Peyer's patch (tissue), 4 donors: Measurements from ENCODE around the gene H6PD. TPM values are rescaled to one million over a fixed set of nuclear protein-coding genes. Genes with fewer than 3 reads are reported as not detected.

Source experiments
- DNase-seq, 3 donors: peaks; one replicate each; pipeline ENCODE4 v3.0.0-alpha.2; 2017 to 2019
- H3K27ac ChIP-seq, 4 donors: fragments of 200-600 bp; sonication (generic); one replicate each; pipeline ENCODE4 v1.5.1; 2016 to 2019
- H3K27me3 ChIP-seq, 2 donors: fragments of 200-600 bp; sonication (generic); one replicate each; pipeline ENCODE4 v1.5.1; 2019
- H3K36me3 ChIP-seq, 3 donors: fragments of 200-600 bp; sonication (generic); one replicate each; pipeline ENCODE4 v1.5.1; 2016 to 2019
- H3K4me1 ChIP-seq, 4 donors: fragments of 200-600 bp; sonication (generic); one replicate each; pipeline ENCODE4 v1.5.1; 2016 to 2019
- H3K4me3 ChIP-seq, 4 donors: fragments of 200-600 bp; sonication (generic); 1 replicate in 3 of 4; 2 replicates in 1 of 4; pipeline ENCODE4 v1.5.1; 2016 to 2019; ENCODE audit warnings: mild to moderate bottlenecking in 1 of 4
- H3K9me3 ChIP-seq, 4 donors: fragments of 200-600 bp; sonication (generic); one replicate each; pipeline ENCODE4 v1.5.1; 2016 to 2019; ENCODE audit warnings: mild to moderate bottlenecking in 1 of 4
- CTCF ChIP-seq, 6 experiments: fragments of 450-650 bp in 4 of 6; fragments of 200-600 bp in 2 of 6; sonication (generic) in 1 of 6; IDR thresholded peaks; one replicate each; pipeline ENCODE4 v1.5.1; 2017 to 2019; ENCODE audit warnings: antibody characterized with exemption in 6 of 6, mild to moderate bottlenecking in 3 of 6, moderate library complexity in 1 of 6
- POLR2A ChIP-seq, 2 donors: fragments of 450-650 bp; IDR thresholded peaks; one replicate each; pipeline ENCODE4 v1.5.1; 2017; ENCODE audit warnings: antibody characterized with exemption in 2 of 2, mild to moderate bottlenecking in 2 of 2, moderate library complexity in 2 of 2
- total RNA-seq, 4 donors: library from RNA; depleted of rRNA; stranded (reverse); fragments of >200 nt; gene quantifications; one replicate each; pipeline ENCODE4 v1.1.0, GENCODE V29; 2016

H6PD gene
- total RNA-seq, 4 donors from 2014 or later = 23.1 to 72.9 (median 37.2) TPM

GRCh38 chr1:9250411-9251381 lies 16.1 kb downstream of the H6PD start:
- Histone ChIP-seq H3K27ac (peak overlapping the region; percentile 19 to 85 (median 61)), H3K36me3 (peaks cover 0 to 14% (median 0%) of the 10 kb centered on the region in 3 donors), H3K27me3 (no peaks in the 10 kb centered on the region), H3K9me3 (no peaks in the 10 kb centered on the region), H3K4me1 (peaks cover 0 to 61% (median 5%) of the 10 kb centered on the region in 4 donors), H3K4me3 (peak overlapping the region in 2 of 4 donors; percentile 28 to 30)
- TF ChIP-seq CTCF (IDR thresholded peaks at IDR 0.05) (no peak), POLR2A (IDR thresholded peaks at IDR 0.05) (peak in 1 of 2 donors; percentile 62)
- DNase-seq = peak in 2 of 3 donors; percentile 75 to 77

DNA sequence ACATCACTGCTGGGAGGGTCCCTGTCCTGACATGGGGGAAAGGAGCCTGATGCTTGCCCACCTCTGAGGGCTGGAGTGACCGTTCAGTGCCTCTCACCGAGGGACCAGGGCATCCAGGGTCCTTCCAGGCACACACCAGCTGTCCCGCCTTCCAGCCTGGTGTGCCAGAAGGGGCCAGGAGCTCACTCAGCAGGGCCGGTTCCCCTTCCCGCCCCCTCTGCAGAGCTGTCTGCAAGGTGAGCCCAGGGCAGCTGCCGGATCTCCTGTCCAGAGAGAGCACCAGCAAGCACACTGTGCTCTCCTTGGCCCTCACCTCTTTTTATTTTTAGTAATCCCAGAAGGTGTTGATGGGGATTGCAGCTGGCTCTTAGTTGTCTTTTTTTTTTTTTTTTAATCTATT lies 16.9 kb downstream of the H6PD start:
- Histone ChIP-seq H3K4me1 (peaks cover 0 to 61% (median 5%) of the 10 kb centered on the region in 4 donors), H3K27ac (peak overlapping the region in 3 of 4 donors; percentile 43 to 85 (median 79)), H3K9me3 (no peaks in the 10 kb centered on the region), H3K27me3 (no peaks in the 10 kb centered on the region), H3K36me3 (peaks cover 0 to 13% (median 0%) of the 10 kb centered on the region in 3 donors), H3K4me3 (peak overlapping the region in 1 of 4 donors; percentile 28)
- DNase-seq = peak in 1 of 3 donors; percentile 57
- TF ChIP-seq POLR2A (IDR thresholded peaks at IDR 0.05) (no peak), CTCF (IDR thresholded peaks at IDR 0.05) (no peak)

GRCh38 chr1:9253004-9253403 lies 18.4 kb downstream of the H6PD start:
- Histone ChIP-seq H3K36me3 (peaks cover 0 to under 1% (median 0%) of the 10 kb centered on the region in 3 donors), H3K27me3 (no peaks in the 10 kb centered on the region), H3K4me3 (no peak overlapping the region), H3K9me3 (no peaks in the 10 kb centered on the region), H3K27ac (peak overlapping the region in 2 of 4 donors; percentile 9 to 50), H3K4me1 (peaks cover 0 to 60% (median 5%) of the 10 kb centered on the region in 4 donors)
- peak in 2 of 3 donors; percentile 59 to 64 for DNase-seq
- TF ChIP-seq POLR2A (IDR thresholded peaks at IDR 0.05) = no peak
- no peak for TF ChIP-seq CTCF (IDR thresholded peaks at IDR 0.05)

GRCh38 chr1:9253453-9254105 lies 19.0 kb downstream of the H6PD start:
- TF ChIP-seq POLR2A (IDR thresholded peaks at IDR 0.05) (no peak), CTCF (IDR thresholded peaks at IDR 0.05) (no peak)
- H3K9me3 ChIP-seq = no peaks in the 10 kb centered on the region
- H3K4me1 ChIP-seq = peaks cover 0 to 54% (median 5%) of the 10 kb centered on the region in 4 donors
- no peak for DNase-seq
- no peak overlapping the region for H3K27ac ChIP-seq
- H3K36me3 ChIP-seq = no peaks in the 10 kb centered on the region
- no peak overlapping the region for H3K4me3 ChIP-seq
- no peaks in the 10 kb centered on the region for H3K27me3 ChIP-seq

- no peak overlapping the region for H3K27ac ChIP-seq
- TF ChIP-seq POLR2A (IDR thresholded peaks at IDR 0.05) (no peak), CTCF (IDR thresholded peaks at IDR 0.05) (no peak)
- DNase-seq = no peak
- no peaks in the 10 kb centered on the region for H3K27me3 ChIP-seq
- no peak overlapping the region for H3K4me3 ChIP-seq
- peaks cover 0 to 28% (median 1%) of the 10 kb centered on the region in 4 donors for H3K4me1 ChIP-seq
- no peaks in the 10 kb centered on the region for H3K9me3 ChIP-seq
- no peaks in the 10 kb centered on the region for H3K36me3 ChIP-seq
Measured at GRCh38 chr1:9256332-9256731, 21.8 kb downstream of the H6PD start.
